Urinary bladder (tissue), 4 donors: Measurements from ENCODE around the gene LCE1D. TPM values are rescaled to one million over a fixed set of nuclear protein-coding genes. Genes with fewer than 3 reads are reported as not detected.

Experiments
- DNase-seq: peaks from one replicate; pipeline ENCODE4 v3.0.0-alpha.2; 2015; ENCODE audit errors: extremely low spot score
- H3K27ac ChIP-seq: one replicate; pipeline ENCODE4 v1.5.1; 2013; ENCODE audit warnings: low read depth, mild to moderate bottlenecking, moderate library complexity
- H3K36me3 ChIP-seq: one replicate; pipeline ENCODE4 v1.6.1; 2013; ENCODE audit warnings: mild to moderate bottlenecking, moderate library complexity; ENCODE audit not compliant: insufficient read depth
- H3K4me1 ChIP-seq: one replicate; pipeline ENCODE4 v1.6.1; 2013; ENCODE audit warnings: mild to moderate bottlenecking, moderate library complexity; ENCODE audit not compliant: insufficient read depth
- H3K4me3 ChIP-seq: one replicate; pipeline ENCODE4 v1.5.1; 2013; ENCODE audit warnings: low read depth, low read length
- WGBS: extraction: QIAGEN DNeasy Blood & Tissue Kit; methylation state at CpG from one replicate; pipeline ENCODE4 v1.1.7; 2013; 5-methylcytosine and 5-hydroxymethylcytosine counted together
- polyA plus RNA-seq: library from polyadenylated mRNA; stranded (reverse); fragments of 200-250 nt; gene quantifications from one replicate; pipeline ENCODE4 v1.2.3, GENCODE V29; 2013
- total RNA-seq: library from RNA; depleted of rRNA; stranded (reverse); fragments of >200 nt; gene quantifications from one replicate; pipeline ENCODE4 v1.2.3, GENCODE V29; 2014
- donor health status: healthy with polysubstance abuse.
- donor health status: healthy.

The LCE1D gene
- total and polyA plus RNA-seq, 2 donors = not detected

- Histone ChIP-seq H3K4me1 (no peaks in the 10 kb centered on the region), H3K36me3 (no peaks in the 10 kb centered on the region), H3K27ac (no peak within 1 kb of the TSS), H3K4me3 (no peak within 1 kb of the TSS)
- DNase-seq = no peak
- 79% methylated on average over 3 of the region's 3 CpGs for WGBS
Measured at GRCh38 chr1:152842556-152842955, 46.0 kb downstream of the LCE1D start, which contains the start of gene LCE6A. LCE6A (plus strand) TSS chr1:152842856; CDS start chr1:152843521, 665 bp downstream.

Other genes with a start within 250 kb of the LCE1D start
- gene LCE3E, start 229.9 kb upstream of the LCE1D start, total RNA-seq = not detected
- not detected for gene LCE3E, start 229.9 kb upstream of the LCE1D start, polyA plus RNA-seq
- not detected for gene LCE3D, start 216.2 kb upstream of the LCE1D start, total RNA-seq
- gene LCE3D, start 216.2 kb upstream of the LCE1D start, polyA plus RNA-seq = not detected
- not detected for gene LCE3C, start 196.5 kb upstream of the LCE1D start, total RNA-seq
- gene LCE3C, start 196.5 kb upstream of the LCE1D start, polyA plus RNA-seq = not detected
- gene LCE3B, start 182.9 kb upstream of the LCE1D start, total RNA-seq = not detected
- not detected for gene LCE3B, start 182.9 kb upstream of the LCE1D start, polyA plus RNA-seq
- not detected for gene LCE3A, start 173.6 kb upstream of the LCE1D start, total RNA-seq
- not detected for gene LCE3A, start 173.6 kb upstream of the LCE1D start, polyA plus RNA-seq
- not detected for gene LCE2D, start 133.3 kb upstream of the LCE1D start, total RNA-seq
- not detected for gene LCE2D, start 133.3 kb upstream of the LCE1D start, polyA plus RNA-seq
- gene LCE2C, start 121.4 kb upstream of the LCE1D start, total RNA-seq = not detected
- gene LCE2C, start 121.4 kb upstream of the LCE1D start, polyA plus RNA-seq = not detected
- not detected for gene LCE2B, start 110.6 kb upstream of the LCE1D start, total RNA-seq
- not detected for gene LCE2B, start 110.6 kb upstream of the LCE1D start, polyA plus RNA-seq
- gene LCE2A, start 98.4 kb upstream of the LCE1D start, total RNA-seq = not detected
- gene LCE2A, start 98.4 kb upstream of the LCE1D start, polyA plus RNA-seq = not detected
- not detected for gene LCE4A, start 88.6 kb upstream of the LCE1D start, total RNA-seq
- not detected for gene LCE4A, start 88.6 kb upstream of the LCE1D start, polyA plus RNA-seq
- gene KPRP, start 38.7 kb upstream of the LCE1D start, total RNA-seq = not detected
- gene KPRP, start 38.7 kb upstream of the LCE1D start, polyA plus RNA-seq = not detected
- gene LCE1F, start 21.6 kb upstream of the LCE1D start, total RNA-seq = not detected
- not detected for gene LCE1F, start 21.6 kb upstream of the LCE1D start, polyA plus RNA-seq
- gene LCE1E, start 10.5 kb upstream of the LCE1D start, total RNA-seq = not detected
- 0.15 TPM for gene LCE1E, start 10.5 kb upstream of the LCE1D start, polyA plus RNA-seq
- not detected for gene LCE1C, start 9.9 kb downstream of the LCE1D start, total RNA-seq
- gene LCE1C, start 9.9 kb downstream of the LCE1D start, polyA plus RNA-seq = not detected
- not detected for gene LCE1B, start 15.2 kb downstream of the LCE1D start, total RNA-seq
- not detected for gene LCE1B, start 15.2 kb downstream of the LCE1D start, polyA plus RNA-seq
- gene LCE1A, start 30.8 kb downstream of the LCE1D start, total RNA-seq = not detected
- gene LCE1A, start 30.8 kb downstream of the LCE1D start, polyA plus RNA-seq = not detected
- gene LCE6A, start 46.1 kb downstream of the LCE1D start, total RNA-seq = not detected
- gene LCE6A, start 46.1 kb downstream of the LCE1D start, polyA plus RNA-seq = not detected
- not detected for gene LCE7A, start 63.3 kb downstream of the LCE1D start, total RNA-seq
- not detected for gene LCE7A, start 63.3 kb downstream of the LCE1D start, polyA plus RNA-seq
- gene SMCP, start 81.6 kb downstream of the LCE1D start, total RNA-seq = not detected
- not detected for gene SMCP, start 81.6 kb downstream of the LCE1D start, polyA plus RNA-seq
- gene IVL, start 111.8 kb downstream of the LCE1D start, total RNA-seq = 2.7 TPM
- gene IVL, start 111.8 kb downstream of the LCE1D start, polyA plus RNA-seq = 9.5 TPM
- gene SPRR5, start 150.5 kb downstream of the LCE1D start, total RNA-seq = not detected
- gene SPRR5, start 150.5 kb downstream of the LCE1D start, polyA plus RNA-seq = not detected
- not detected for gene SPRR4, start 173.9 kb downstream of the LCE1D start, total RNA-seq
- gene SPRR4, start 173.9 kb downstream of the LCE1D start, polyA plus RNA-seq = not detected
- not detected for gene SPRR1A, start 187.4 kb downstream of the LCE1D start, total RNA-seq
- gene SPRR1A, start 187.4 kb downstream of the LCE1D start, polyA plus RNA-seq = not detected
- gene SPRR3, start 205.0 kb downstream of the LCE1D start, total RNA-seq = 10.0 TPM
- 0.65 TPM for gene SPRR3, start 205.0 kb downstream of the LCE1D start, polyA plus RNA-seq
- gene SPRR1B, start 234.5 kb downstream of the LCE1D start, total RNA-seq = not detected
- gene SPRR1B, start 234.5 kb downstream of the LCE1D start, polyA plus RNA-seq = not detected
- not detected for gene SPRR2D, start 244.4 kb downstream of the LCE1D start, total RNA-seq
- not detected for gene SPRR2D, start 244.4 kb downstream of the LCE1D start, polyA plus RNA-seq